ENCODE measurements around the gene PILRB.
A peak's percentile ranks its signal among the peaks of the same experiment; 100 is the strongest.
"Not testable (repeated sequence)": the region's sequence is repeated elsewhere in the genome, so short reads cannot be mapped to it uniquely, and the experiment has no call there.

The PILRB gene

DNA sequence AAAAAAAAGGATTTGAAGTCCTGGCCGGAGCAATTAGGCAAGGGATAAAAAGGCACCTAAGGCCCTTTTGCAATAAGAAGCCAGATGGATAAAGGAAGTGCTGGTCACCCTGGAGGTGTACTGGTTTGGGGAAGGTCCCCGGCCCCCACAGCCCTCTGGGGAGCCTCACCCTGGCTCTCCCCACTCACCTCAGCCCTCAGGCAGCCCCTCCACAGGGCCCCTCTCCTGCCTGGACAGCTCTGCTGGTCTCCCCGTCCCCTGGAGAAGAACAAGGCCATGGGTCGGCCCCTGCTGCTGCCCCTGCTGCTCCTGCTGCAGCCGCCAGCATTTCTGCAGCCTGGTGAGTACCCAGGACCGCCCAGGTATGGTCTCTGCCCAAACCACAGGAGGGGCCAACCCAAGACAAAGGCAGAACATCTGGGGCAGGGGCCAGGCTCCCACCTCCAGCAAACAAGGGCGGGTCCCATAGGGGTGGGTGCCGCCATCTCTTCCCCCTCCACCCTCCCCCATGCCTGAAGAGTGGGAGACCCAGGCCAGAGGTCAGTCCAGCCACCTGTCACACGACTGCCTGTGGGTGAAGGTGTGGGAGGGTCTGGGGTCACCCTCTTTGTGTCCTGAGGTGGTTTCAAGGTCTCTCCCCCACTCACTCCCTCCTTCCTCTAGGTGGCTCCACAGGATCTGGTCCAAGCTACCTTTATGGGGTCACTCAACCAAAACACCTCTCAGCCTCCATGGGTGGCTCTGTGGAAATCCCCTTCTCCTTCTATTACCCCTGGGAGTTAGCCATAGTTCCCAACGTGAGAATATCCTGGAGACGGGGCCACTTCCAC lies at the start of gene PILRB:
Gene PILRB, plus strand, starts transcription at position 91 of the 830 bp plus-strand sequence. Its CDS starts 186 bp downstream, at position 277.
- no peak for DNase-seq

GRCh38 chr7:100318329-100318728 lies 39.6 kb upstream of the PILRB start:
- peak; percentile 13 to 36 (median 20) for DNase-seq

GRCh38 chr7:100321648-100322047 lies 36.3 kb upstream of the PILRB start:
- DNase-seq, result not testable (repeated sequence)

- DNase-seq, result not testable (repeated sequence)
These were observed 33.7 kb upstream of the PILRB start for GRCh38 chr7:100324194-100324593.

GRCh38 chr7:100325671-100326070 lies 32.2 kb upstream of the PILRB start:
- DNase-seq, result not testable (repeated sequence)

- DNase-seq, result not testable (repeated sequence)
These were observed 31.0 kb upstream of the PILRB start for GRCh38 chr7:100326914-100327313.

GRCh38 chr7:100335566-100336466 lies 22.1 kb upstream of the PILRB start:
- peak; percentile 93 to 94 (median 94) for DNase-seq

DNA sequence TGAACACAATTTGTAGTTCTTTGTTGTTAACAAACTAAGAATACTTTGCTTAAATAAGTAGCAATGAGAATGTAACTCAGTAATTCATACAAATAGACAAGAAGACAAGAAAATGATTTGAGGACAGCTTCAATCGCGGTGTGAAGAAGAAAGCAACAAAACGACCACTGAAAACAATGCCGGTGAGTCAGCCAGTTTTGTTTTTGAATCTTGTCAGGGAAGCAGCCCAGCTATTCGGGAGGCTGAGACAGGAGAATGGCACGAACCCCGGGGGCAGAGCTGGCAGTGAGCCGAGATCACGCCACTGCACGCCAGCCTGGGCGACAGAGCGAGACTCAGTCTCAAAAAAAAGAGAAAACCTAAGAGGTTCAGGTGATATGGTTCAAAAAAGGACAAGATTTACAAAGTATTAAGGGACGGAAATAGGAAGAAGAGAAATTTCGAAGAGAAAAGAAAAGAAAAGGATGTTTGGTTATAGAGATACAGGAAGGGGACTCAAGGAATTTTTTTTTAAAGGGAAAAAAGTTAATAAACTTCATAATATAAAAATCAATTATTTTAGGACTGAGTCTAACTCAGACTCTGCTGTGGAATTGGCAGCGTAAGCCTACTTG lies 19.7 kb upstream of the PILRB start:
- DNase-seq, result not testable (repeated sequence)

- not testable (repeated sequence) for DNase-seq
These were observed 16.6 kb upstream of the PILRB start for GRCh38 chr7:100341286-100341685.

DNA sequence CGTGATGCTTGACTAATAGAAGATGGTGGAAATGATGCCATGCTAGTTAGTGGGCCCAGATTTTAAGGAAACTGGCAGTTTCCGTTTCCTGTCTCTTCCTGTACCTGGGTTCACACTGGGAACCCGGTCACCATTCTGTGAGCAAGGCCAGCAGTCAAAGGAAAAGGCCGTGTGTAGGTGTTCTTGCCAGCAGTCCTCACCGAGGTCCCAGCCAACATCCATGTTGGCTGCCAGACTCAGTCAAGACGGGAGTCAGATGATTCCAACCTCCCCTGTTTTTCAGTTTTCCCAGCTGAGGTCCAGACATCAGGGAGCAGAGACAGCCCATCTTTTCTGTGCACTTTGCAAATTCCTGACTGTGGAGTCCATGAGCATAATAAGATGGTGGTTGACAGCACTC lies 15.2 kb upstream of the PILRB start:
- DNase-seq, result no peak

DNA sequence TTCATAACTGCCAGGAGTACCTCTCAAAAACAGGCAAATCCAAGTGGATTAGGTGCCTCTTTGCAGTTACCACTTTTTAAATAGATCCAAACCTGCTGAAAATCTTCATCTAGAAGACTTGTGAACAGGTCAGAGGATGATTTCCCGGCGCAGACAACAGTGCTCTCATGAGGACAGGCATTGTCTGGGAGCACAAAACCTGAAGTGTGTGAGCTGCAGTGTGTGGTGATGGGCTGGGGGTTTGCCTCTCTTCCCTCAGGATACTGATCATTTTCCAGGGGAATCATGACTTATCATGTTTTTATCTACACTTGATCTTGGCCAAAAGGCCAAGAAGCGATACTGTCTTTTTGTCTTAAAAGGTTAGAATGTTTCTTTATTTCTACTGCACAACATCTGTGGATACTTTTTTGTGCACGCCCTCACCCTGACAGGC lies 13.8 kb upstream of the PILRB start:
- DNase-seq, result not testable (repeated sequence)

DNA sequence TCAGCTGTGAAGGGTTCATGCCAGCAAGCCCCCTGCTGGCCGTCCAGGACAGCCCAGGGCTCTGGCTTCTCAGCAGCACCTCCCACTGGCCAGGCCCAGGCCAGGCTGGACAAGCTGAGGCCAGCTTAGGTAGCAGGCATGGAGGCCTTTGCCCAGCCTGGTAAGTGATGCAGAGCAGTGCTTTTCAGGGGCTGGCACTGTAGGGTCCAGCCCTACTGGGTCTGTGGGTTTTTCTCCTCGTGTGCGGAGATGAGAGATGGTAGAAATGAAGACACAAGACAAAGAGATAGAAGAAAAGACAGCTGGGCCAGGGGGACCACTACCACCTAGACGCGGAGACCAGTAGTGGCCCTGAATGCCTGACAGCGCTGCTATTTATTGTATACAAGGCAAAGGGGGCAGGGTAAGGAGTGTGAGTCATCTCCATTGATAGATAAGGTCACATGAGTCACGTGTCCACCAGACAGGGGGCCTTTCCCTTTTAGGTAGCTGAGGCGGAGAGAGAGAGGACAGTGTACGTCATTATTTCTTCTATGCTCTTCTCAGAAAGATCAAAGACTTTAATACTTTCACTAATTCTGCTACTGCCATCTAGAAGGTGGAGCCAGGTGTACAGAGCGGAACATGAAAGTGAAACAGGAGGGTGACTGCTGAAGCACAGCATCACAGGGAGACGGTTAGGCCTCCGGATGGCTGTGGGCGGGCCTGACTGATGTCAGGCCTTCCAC lies 13.2 kb upstream of the PILRB start:
- DNase-seq, result peak; percentile 55 to 67 (median 55)

GRCh38 chr7:100345288-100345672 lies 12.6 kb upstream of the PILRB start:
- DNase-seq, result peak; percentile 40 to 76 (median 66)

DNA sequence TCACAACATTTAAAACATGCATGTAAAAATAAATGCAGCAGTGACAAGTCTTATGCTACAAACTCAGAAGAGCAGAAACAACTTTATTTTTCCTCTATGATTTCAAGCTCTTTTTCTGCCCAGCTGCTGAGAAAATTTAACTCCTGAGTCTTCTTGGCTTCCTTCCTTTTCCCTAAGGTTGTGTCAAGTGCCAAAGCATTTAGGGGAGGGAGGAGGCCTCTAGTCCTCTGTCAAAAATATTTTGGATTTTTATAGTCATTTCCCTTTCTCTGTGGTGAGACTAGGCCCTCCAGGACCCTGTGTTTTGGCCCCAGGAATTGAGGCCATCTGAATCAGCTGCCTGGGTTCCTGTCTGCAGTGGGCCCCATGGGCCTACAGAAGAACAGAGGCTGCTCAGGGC lies 11.0 kb upstream of the PILRB start:
- DNase-seq, result no peak

- no peak for DNase-seq
These were observed 9.1 kb upstream of the PILRB start for GRCh38 chr7:100348805-100349204.

- DNase-seq, result no peak
These were observed 8.2 kb upstream of the PILRB start for GRCh38 chr7:100349757-100350156.

DNA sequence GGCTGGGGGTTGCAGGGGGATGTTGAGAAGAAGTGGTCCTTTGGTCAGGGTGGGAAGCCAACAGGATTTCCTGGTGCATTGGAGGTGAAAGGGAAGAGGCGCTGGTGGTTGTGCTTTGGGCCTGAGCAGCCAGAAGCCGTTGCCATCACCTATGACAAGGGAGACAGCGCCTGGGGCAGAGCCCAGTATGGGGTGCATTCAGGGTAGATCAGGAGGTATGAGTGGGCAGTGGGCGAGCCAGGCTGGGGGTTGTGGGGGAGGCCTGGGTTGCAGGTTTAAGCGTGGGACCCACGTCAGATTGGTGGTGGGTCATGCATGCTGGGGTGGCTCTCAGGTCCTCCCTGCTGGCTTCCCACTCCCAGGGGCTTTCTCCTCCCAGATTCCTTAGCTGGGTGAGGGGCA lies 6.3 kb upstream of the PILRB start:
- no peak for DNase-seq

DNA sequence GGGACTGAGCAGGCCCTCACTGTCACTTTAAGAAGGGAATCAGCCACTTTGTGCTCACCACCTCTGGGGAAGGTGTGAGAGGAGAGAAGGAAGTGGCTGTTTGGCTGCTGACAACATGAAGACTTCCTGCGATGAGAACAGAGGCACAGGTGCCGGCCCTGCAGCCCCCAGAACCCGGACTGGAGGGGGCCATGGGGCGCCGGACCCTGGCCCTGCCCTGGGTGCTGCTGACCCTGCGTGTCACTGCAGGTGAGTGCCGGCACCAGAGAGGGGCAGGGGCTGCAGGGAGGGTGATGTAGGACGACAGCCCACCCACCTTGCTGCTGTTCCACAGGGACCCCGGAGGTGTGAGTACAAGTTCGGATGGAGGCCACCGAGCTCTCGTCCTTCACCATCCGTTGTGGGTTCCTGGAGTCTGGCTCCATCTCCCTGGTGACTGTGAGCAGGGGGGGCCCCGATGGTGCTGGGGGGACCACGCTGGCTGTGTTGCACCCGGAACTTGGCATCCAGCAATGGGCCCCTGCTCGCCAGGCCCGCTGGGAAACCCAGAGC lies 5.6 kb upstream of the PILRB start:
- DNase-seq, result not testable (repeated sequence)

DNA sequence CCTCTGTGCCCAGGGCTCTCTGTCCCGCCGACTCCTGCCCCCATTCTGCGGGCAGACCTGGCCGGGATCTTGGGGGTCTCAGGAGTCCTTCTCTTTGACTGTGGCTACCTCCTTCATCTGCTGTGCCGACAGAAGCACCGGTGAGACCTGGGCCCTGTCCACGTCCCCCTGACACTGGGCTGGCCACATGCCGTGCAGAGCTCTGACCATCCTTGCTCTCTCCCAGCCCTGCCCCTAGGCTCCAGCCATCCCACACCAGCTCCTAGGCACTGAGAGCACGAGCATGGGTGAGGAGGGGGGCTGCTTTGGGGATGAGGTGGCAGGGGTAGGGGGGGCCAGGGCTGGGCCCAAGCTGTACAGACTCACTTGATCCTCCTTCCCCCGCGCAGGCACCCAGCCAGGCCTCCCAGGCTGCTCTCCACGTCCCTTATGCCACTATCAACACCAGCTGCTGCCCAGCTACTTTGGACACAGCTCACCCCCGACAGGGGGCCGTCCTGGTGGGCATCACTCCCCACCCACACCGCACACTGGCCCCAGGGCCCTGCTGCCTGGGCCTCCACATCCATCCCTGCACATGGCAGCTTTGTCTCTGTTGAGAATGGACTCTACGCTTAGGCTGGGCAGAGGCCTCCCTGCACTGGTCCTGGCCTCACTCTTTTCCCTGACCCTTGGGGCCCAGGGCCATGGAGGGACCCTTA lies 4.8 kb upstream of the PILRB start:
- no peak for DNase-seq

GRCh38 chr7:100353685-100354330 lies 4.1 kb upstream of the PILRB start:
- no peak for DNase-seq
